Measurements from ENCODE around the gene PTGS1. TPM values are rescaled to one million over a fixed set of nuclear protein-coding genes. Genes with fewer than 3 reads are reported as not detected.
A peak's percentile ranks its signal among the peaks of the same experiment; 100 is the strongest.

PTGS1 gene
- polyA plus RNA-seq, 3 donors from 2014 or later: 1.8 to 5.4 (median 2.0) TPM

GRCh38 chr9:122386311-122386872, 15.6 kb downstream of the PTGS1 start:
- H3K4me3 Mint-ChIP-seq: no peak overlapping the region
- no peak for DNase-seq
- H3K27ac Mint-ChIP-seq: no peak overlapping the region
- H3K4me1 Mint-ChIP-seq: no peaks in the 10 kb centered on the region
- no peaks in the 10 kb centered on the region for H3K36me3 Mint-ChIP-seq
- H3K27me3 Mint-ChIP-seq (ENCODE audit: low read depth in 3 of 3): peaks cover 2 to 7% (median 2%) of the 10 kb centered on the region in 3 donors
- H3K9me3 Mint-ChIP-seq: no peaks in the 10 kb centered on the region

DNA sequence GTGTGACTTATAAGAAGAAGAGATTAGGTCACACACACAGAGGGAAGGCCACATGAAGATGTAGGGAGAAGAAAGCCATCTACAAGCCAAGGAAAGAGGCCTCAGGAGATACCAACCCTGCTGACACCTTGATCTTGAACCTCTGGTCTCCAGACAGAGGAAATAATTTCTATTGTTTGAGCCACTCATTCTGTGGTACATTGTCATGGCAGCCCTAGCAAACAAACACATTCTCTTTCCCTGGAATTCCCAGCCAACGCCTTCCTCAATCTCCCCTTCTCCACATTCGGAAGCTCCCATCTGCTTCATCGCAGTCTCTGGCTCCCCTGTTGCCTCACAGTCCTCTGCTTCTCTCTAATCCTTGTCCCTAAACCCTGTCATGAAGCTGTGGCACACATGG, 16.7 kb downstream of the PTGS1 start:
- Mint-ChIP-seq H3K36me3 (no peaks in the 10 kb centered on the region), H3K4me1 (no peaks in the 10 kb centered on the region), H3K27ac (no peak overlapping the region), H3K27me3 (ENCODE audit: low read depth in 3 of 3) (peaks cover 2 to 12% (median 2%) of the 10 kb centered on the region in 3 donors), H3K9me3 (no peaks in the 10 kb centered on the region), H3K4me3 (no peak overlapping the region)
- no peak for DNase-seq

DNA sequence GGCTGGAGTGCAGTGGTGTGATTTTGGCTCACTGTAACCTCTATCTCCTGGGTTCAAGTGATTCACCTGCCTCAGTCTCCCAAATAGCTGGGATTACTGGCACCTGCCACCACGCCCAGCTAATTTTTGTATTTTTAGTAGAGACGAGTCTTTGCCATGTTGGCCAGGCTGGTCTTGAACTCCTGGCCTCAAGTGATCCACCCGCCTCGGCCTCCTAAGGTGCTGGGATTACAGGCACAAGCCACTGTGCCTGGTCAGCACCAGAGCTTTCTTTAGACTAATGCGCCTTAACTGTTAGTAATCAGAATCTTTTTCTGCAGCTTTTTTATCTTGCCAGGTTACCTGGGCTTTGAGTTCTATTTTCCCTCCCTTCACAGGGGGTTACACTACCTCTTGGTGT, 18.4 kb downstream of the PTGS1 start:
- no peak overlapping the region for H3K27ac Mint-ChIP-seq
- H3K4me1 Mint-ChIP-seq: no peaks in the 10 kb centered on the region
- H3K9me3 Mint-ChIP-seq: no peaks in the 10 kb centered on the region
- no peak overlapping the region for H3K4me3 Mint-ChIP-seq
- no peaks in the 10 kb centered on the region for H3K36me3 Mint-ChIP-seq
- peaks cover 2 to 12% (median 2%) of the 10 kb centered on the region in 3 donors for H3K27me3 Mint-ChIP-seq (ENCODE audit: low read depth in 3 of 3)
- no peak for DNase-seq

GRCh38 chr9:122389799-122390481, 19.1 kb downstream of the PTGS1 start:
- H3K36me3 Mint-ChIP-seq: no peaks in the 10 kb centered on the region
- H3K27me3 Mint-ChIP-seq (ENCODE audit: low read depth in 3 of 3): peaks cover 2 to 11% (median 2%) of the 10 kb centered on the region in 3 donors
- no peak overlapping the region for H3K4me3 Mint-ChIP-seq
- H3K27ac Mint-ChIP-seq: no peak overlapping the region
- DNase-seq: no peak
- H3K4me1 Mint-ChIP-seq: no peaks in the 10 kb centered on the region
- H3K9me3 Mint-ChIP-seq: no peaks in the 10 kb centered on the region

- no peak overlapping the region for H3K4me3 Mint-ChIP-seq
- no peaks in the 10 kb centered on the region for H3K4me1 Mint-ChIP-seq
- H3K27ac Mint-ChIP-seq: no peak overlapping the region
- peaks cover 2 to 10% (median 4%) of the 10 kb centered on the region in 3 donors for H3K27me3 Mint-ChIP-seq (ENCODE audit: low read depth in 3 of 3)
- no peaks in the 10 kb centered on the region for H3K9me3 Mint-ChIP-seq
- no peak for DNase-seq
- no peaks in the 10 kb centered on the region for H3K36me3 Mint-ChIP-seq
These were observed 21.5 kb downstream of the PTGS1 start for GRCh38 chr9:122392284-122392683.

DNA sequence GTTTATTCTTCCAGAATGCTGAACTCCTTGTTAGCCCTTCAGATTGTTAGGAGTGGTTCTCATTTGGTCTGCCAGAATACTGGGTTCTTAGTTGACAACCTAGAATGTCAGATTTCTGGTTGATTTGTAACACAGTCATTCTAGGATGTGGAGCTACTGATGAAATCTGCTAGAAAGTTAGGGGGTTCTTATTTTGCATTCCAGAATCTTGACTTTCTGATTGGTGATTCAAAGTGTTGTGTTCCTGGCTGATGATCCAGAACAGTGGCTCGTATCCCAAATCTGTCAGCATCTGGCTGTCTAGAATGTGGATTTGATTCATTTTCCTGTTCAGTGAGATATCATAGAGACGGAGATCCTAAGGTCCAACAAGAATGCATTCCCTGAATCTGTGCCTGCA, 21.9 kb downstream of the PTGS1 start:
- Mint-ChIP-seq H3K9me3 (no peaks in the 10 kb centered on the region), H3K27ac (no peak overlapping the region), H3K4me1 (no peaks in the 10 kb centered on the region), H3K36me3 (no peaks in the 10 kb centered on the region), H3K4me3 (no peak overlapping the region), H3K27me3 (ENCODE audit: low read depth in 3 of 3) (peaks cover 2 to 10% (median 4%) of the 10 kb centered on the region in 3 donors)
- no peak for DNase-seq

- H3K4me1 Mint-ChIP-seq: no peaks in the 10 kb centered on the region
- no peaks in the 10 kb centered on the region for H3K36me3 Mint-ChIP-seq
- H3K27ac Mint-ChIP-seq: no peak overlapping the region
- no peak for DNase-seq
- H3K27me3 Mint-ChIP-seq (ENCODE audit: low read depth in 3 of 3): peaks cover 2 to 10% (median 4%) of the 10 kb centered on the region in 3 donors
- H3K9me3 Mint-ChIP-seq: peaks cover 0 to 3% (median 0%) of the 10 kb centered on the region in 6 donors
- H3K4me3 Mint-ChIP-seq: no peak overlapping the region
These were observed 22.6 kb downstream of the PTGS1 start for GRCh38 chr9:122393284-122393983.

- H3K4me3 Mint-ChIP-seq: no peak overlapping the region
- H3K27ac Mint-ChIP-seq: no peak overlapping the region
- no peak for DNase-seq
- H3K4me1 Mint-ChIP-seq: no peaks in the 10 kb centered on the region
- peaks cover 0 to 3% (median 0%) of the 10 kb centered on the region in 6 donors for H3K9me3 Mint-ChIP-seq
- no peaks in the 10 kb centered on the region for H3K36me3 Mint-ChIP-seq
- H3K27me3 Mint-ChIP-seq (ENCODE audit: low read depth in 3 of 3): peaks cover 2 to 12% (median 4%) of the 10 kb centered on the region in 3 donors
These were observed 23.7 kb downstream of the PTGS1 start for GRCh38 chr9:122394265-122395125.

GRCh38 chr9:122396614-122397148, 25.9 kb downstream of the PTGS1 start:
- no peaks in the 10 kb centered on the region for H3K36me3 Mint-ChIP-seq
- peaks cover 0 to 6% (median 2%) of the 10 kb centered on the region in 3 donors for H3K27me3 Mint-ChIP-seq (ENCODE audit: low read depth in 3 of 3)
- H3K4me1 Mint-ChIP-seq: no peaks in the 10 kb centered on the region
- peaks cover 0 to 3% (median 0%) of the 10 kb centered on the region in 6 donors for H3K9me3 Mint-ChIP-seq
- no peak overlapping the region for H3K4me3 Mint-ChIP-seq
- DNase-seq: no peak
- H3K27ac Mint-ChIP-seq: no peak overlapping the region

- no peak overlapping the region for H3K4me3 Mint-ChIP-seq
These were observed 26.9 kb downstream of the PTGS1 start for GRCh38 chr9:122397749-122398148.

GRCh38 chr9:122398371-122398924, 27.6 kb downstream of the PTGS1 start:
- no peaks in the 10 kb centered on the region for H3K36me3 Mint-ChIP-seq
- H3K4me1 Mint-ChIP-seq: no peaks in the 10 kb centered on the region
- H3K27me3 Mint-ChIP-seq (ENCODE audit: low read depth in 3 of 3): peaks cover 2 to 13% (median 5%) of the 10 kb centered on the region in 3 donors
- peaks cover 0 to 3% (median 0%) of the 10 kb centered on the region in 6 donors for H3K9me3 Mint-ChIP-seq
- no peak overlapping the region for H3K27ac Mint-ChIP-seq
- H3K4me3 Mint-ChIP-seq: no peak overlapping the region
- no peak for DNase-seq

More at GRCh38 chr9:122397749-122398148, 26.9 kb downstream of the PTGS1 start:
- H3K4me1 Mint-ChIP-seq: no peaks in the 10 kb centered on the region
- H3K27me3 Mint-ChIP-seq (ENCODE audit: low read depth in 3 of 3): peaks cover 0 to 7% (median 3%) of the 10 kb centered on the region in 3 donors
- H3K9me3 Mint-ChIP-seq: peaks cover 0 to 3% (median 0%) of the 10 kb centered on the region in 6 donors
- H3K36me3 Mint-ChIP-seq: no peaks in the 10 kb centered on the region
- H3K27ac Mint-ChIP-seq: no peak overlapping the region
- DNase-seq: no peak

DNA sequence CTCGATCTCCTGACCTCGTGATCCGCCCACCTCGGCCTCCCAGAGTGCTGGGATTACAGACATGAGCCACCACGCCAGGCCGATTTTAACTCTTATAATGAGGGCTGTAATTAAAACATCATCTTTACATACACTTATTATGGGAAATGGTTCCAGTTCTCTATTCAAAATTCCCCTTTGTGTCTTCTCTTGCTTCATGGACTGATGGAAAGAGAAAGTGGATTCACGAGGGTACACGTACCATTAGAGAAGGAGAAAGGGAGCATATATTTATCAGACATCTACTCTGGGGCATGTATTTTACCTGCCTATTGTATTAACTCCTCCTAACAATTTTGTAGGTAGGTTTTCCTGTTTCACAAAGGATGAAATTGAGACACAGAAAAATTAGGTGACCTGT, 31.1 kb downstream of the PTGS1 start:
- Mint-ChIP-seq H3K4me1 (no peaks in the 10 kb centered on the region), H3K27me3 (ENCODE audit: low read depth in 3 of 3) (peaks cover 2 to 21% (median 6%) of the 10 kb centered on the region in 3 donors), H3K9me3 (peaks cover 0 to 3% (median 0%) of the 10 kb centered on the region in 6 donors), H3K4me3 (no peak overlapping the region), H3K36me3 (no peaks in the 10 kb centered on the region), H3K27ac (no peak overlapping the region)
- DNase-seq: no peak

GRCh38 chr9:122402403-122402871, 31.6 kb downstream of the PTGS1 start:
- no peak for DNase-seq
- peaks cover 0 to 3% (median 0%) of the 10 kb centered on the region in 6 donors for H3K9me3 Mint-ChIP-seq
- H3K27me3 Mint-ChIP-seq (ENCODE audit: low read depth in 3 of 3): peaks cover 2 to 21% (median 6%) of the 10 kb centered on the region in 3 donors
- no peaks in the 10 kb centered on the region for H3K4me1 Mint-ChIP-seq
- H3K4me3 Mint-ChIP-seq: no peak overlapping the region
- H3K36me3 Mint-ChIP-seq: no peaks in the 10 kb centered on the region
- H3K27ac Mint-ChIP-seq: peak overlapping the region in 1 of 6 donors; percentile 64
